IPS DF 19.7 (cell line): ENCODE measurements around the gene AUNIP.

Source experiments
- DNase-seq: peaks from one replicate; pipeline ENCODE4 v3.0.0-alpha.2; 2013; ENCODE audit warnings: low read depth, low spot score

The AUNIP gene

GRCh38 chr1:25858906-25859789, at the start of gene AUNIP:
TSS of gene AUNIP (minus strand) at chr1:25859457. CDS start at chr1:25859357, 100 bp downstream.
- no peak for DNase-seq

- no peak for DNase-seq
These were observed 49.8 kb upstream of the AUNIP start for GRCh38 chr1:25909040-25909439.

GRCh38 chr1:25908161-25908560, 48.9 kb upstream of the AUNIP start:
- DNase-seq, result no peak

- DNase-seq, result no peak
These were observed 48.3 kb upstream of the AUNIP start for GRCh38 chr1:25907601-25908000.

GRCh38 chr1:25906644-25907300, 47.5 kb upstream of the AUNIP start:
- no peak for DNase-seq

GRCh38 chr1:25905680-25906643, 46.7 kb upstream of the AUNIP start, which contains the start of gene STMN1:
TSS of gene STMN1 (minus strand) at chr1:25906419. CDS start at chr1:25904676, 1,743 bp downstream.
- no peak for DNase-seq

GRCh38 chr1:25904943-25905679, 45.9 kb upstream of the AUNIP start:
- DNase-seq, result no peak

GRCh38 chr1:25903986-25904385, 44.7 kb upstream of the AUNIP start:
- DNase-seq, result no peak

- DNase-seq, result no peak
These were observed 43.2 kb upstream of the AUNIP start for GRCh38 chr1:25902462-25902861.

- DNase-seq, result no peak
These were observed 41.0 kb upstream of the AUNIP start for GRCh38 chr1:25900219-25900618.

- no peak for DNase-seq
These were observed 40.5 kb upstream of the AUNIP start for GRCh38 chr1:25899792-25900191.

GRCh38 chr1:25898223-25899015, 39.2 kb upstream of the AUNIP start:
- no peak for DNase-seq

- no peak for DNase-seq
These were observed 38.5 kb upstream of the AUNIP start for GRCh38 chr1:25897754-25898153.

GRCh38 chr1:25896266-25896665, 37.0 kb upstream of the AUNIP start:
- no peak for DNase-seq

- no peak for DNase-seq
These were observed 36.2 kb upstream of the AUNIP start for GRCh38 chr1:25895365-25895990.

- DNase-seq, result no peak
These were observed 33.9 kb upstream of the AUNIP start for GRCh38 chr1:25893116-25893515.

- DNase-seq, result no peak
These were observed 32.3 kb upstream of the AUNIP start for GRCh38 chr1:25891606-25892005.

GRCh38 chr1:25890239-25891034, 31.2 kb upstream of the AUNIP start:
- no peak for DNase-seq

- DNase-seq, result no peak
These were observed 30.2 kb upstream of the AUNIP start for GRCh38 chr1:25889470-25889869.
